Parietal lobe (tissue), 1 donor: ENCODE measurements around the gene GK2. TPM values are rescaled to one million over a fixed set of nuclear protein-coding genes. Genes with fewer than 3 reads are reported as not detected.

ENCODE experiments used
- total RNA-seq: library from RNA; depleted of rRNA; stranded (reverse); fragments of >200 nt; gene quantifications from one replicate; pipeline ENCODE4 v1.2.3, GENCODE V29; 2014

GK2 gene
- total RNA-seq: not detected

DNA sequence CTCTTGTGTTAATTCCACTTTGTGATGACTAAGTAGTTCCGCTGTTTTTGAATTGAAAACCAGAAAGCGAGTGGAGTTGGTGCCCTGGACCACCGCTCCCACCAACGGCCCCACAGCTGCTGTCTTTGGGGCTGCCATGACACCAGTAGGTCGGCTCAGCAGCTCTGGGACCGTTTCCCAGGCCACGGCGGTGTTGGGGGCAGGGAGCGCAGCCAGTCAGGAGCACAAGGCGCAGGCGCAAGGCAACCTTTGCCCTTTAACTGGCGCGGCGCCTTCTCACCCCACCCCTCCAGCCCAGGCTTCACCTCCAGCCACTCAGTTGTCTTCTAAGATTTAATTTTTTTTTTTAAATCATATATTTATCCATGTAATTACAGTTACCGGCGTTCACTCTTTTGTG, at the start of gene GK2:
Gene GK2 (minus strand): TSS at position 166 of the 400 bp plus-strand sequence. CDS start 28 bp downstream, at position 138.

Other genes with a start within 250 kb of the GK2 start
- not detected for gene NAA11, start 82.2 kb downstream of the GK2 start, total RNA-seq